ENCODE measurements around the gene LAMP2.

Gene LAMP2

DNA sequence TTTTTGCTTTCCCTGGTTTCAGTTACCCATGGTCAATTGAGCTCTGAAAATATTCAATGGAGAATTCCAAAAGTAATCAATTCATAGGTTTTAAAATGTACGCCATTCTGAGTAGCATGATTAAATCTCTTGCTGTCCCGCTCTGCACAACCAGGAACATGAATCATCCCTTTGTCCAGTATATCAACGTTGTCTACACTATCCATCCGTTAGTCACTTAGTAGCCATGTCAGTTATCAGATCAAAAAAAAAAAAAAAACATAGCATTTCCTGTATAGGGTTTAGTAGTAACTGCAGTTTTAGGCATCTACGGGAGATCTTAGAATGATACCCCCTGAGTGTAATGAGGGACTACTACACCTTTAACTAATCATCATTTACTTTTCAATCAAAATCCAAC lies 15.1 kb downstream of the LAMP2 start:
- DNase-seq: no peak

DNA sequence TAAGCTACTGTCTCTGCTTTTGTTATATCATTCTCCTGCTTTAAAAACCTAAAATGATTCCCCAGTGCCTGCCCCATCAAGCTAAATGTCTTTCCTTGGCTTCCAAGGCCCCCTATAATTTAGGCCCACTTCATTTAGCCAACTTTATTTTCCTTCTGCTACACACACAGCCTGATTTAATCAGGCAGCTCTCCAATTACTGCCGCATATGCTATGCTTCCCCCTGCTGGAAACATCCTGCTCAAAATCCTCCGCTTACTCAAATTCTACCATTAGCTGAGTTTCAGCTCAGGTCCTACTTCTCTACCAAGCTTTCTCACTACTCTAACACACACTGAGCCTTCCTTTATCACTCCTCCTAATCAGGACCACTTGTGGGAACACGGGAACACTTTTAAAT lies 17.0 kb downstream of the LAMP2 start:
- no peak for DNase-seq

GRCh38 chrX:120450163-120450562 lies 18.9 kb downstream of the LAMP2 start:
- DNase-seq: no peak

- DNase-seq: no peak
These were observed 22.6 kb downstream of the LAMP2 start for GRCh38 chrX:120446498-120446897.

DNA sequence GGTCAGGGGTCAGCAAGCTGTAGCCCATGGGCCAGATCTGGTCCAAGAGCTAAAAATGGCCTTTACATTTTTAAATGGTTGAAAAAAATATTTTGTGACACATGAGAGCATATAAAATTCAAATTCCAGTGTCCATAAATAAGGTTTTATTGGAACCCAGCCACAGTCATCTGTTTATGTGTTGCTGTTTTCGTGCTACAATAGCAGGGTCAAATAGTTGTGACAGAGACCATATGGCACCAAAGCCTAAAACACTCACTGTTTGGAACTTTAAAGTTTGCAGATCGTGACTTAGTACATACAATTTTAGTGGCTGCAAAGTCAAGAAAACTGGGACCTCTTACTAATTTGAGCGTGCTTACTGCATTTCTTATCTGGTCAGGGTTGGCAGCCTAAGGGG lies 29.2 kb downstream of the LAMP2 start:
- DNase-seq: no peak

- no peak for DNase-seq
These were observed 39.1 kb downstream of the LAMP2 start for GRCh38 chrX:120429776-120430540.

DNA sequence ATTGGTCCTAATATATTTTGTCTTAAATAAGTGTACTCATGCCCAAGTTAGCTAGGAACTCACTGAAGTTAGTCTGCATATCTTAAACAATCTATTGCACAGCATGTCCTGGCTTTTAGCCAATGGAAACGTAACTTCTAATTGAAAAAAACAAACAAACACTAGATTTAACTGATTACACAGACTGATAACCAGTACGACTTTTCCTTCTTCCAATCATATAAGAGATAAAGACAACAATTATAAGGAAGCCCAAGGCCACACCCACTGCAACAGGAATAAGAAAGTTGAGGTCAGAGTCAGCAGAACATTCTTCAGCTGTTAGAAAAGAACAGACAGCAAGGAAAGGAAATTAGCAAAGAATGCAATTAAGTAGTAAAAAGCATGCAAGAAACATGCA lies 40.8 kb downstream of the LAMP2 start:
- no peak for DNase-seq

- DNase-seq: no peak
These were observed 42.5 kb downstream of the LAMP2 start for GRCh38 chrX:120426599-120426998.

DNA sequence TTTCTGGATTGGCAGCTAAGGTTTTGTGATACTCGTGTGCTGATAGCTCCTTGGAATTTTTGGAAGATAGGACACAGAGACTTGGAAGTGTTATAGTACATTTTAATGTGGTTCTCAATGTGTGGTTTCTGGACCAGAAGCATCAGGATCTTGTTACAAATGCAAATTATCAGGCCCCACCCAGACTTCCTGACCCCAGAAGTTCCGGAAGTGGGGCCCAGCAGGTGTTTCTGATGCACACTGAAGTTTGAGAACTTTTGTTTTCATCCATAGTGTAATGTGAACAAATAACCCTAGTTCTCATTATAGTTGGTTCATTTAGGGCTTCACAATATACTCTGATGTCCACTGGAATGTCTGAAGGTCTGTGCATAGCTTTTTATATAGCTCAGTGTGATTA lies 49.6 kb downstream of the LAMP2 start:
- no peak for DNase-seq

DNA sequence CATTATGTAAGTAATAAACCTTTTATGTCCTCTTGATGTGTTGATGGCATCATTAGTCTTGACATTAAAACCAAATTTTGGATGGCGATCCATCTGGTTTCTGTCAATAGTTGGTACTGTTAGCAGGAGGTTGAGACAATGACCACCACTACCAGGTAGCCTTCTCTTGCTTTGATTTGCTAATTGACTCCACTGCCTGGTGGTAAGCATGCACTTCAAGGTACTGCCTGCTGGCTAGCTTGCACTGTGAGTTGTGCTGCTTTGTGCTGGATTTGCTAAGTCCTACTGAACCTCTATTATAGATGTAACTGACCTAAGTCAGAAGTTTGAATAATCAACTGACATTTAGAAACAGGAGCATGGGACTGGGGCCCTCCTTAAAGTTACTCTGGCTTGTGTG lies 60.9 kb downstream of the LAMP2 start:
- no peak for DNase-seq

- DNase-seq: no peak
These were observed 62.5 kb downstream of the LAMP2 start for GRCh38 chrX:120406638-120407037.

GRCh38 chrX:120402369-120402768 lies 66.7 kb downstream of the LAMP2 start:
- no peak for DNase-seq

GRCh38 chrX:120401301-120401700 lies 67.8 kb downstream of the LAMP2 start:
- no peak for DNase-seq

DNA sequence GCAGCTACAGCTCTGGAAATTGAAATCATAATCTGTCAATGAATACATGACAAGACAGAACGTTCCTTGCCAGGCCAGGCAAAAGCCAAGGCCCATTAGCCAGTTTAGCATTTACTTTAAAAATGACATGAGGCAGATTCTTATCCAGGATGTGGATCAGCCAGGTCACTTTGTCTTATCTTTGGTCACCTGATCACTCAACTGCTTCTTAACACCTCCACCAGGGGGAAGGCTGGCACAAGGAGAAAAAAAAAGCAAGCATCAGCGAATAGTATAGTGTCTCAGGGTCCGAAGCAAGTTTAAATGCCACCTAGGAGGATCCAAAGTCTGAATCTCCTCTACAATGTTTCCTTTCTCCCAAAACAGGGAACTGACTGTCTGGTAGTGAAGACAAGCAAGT lies 88.4 kb downstream of the LAMP2 start:
- no peak for DNase-seq

- DNase-seq: no peak
These were observed 89.0 kb downstream of the LAMP2 start for GRCh38 chrX:120379937-120380681.

DNA sequence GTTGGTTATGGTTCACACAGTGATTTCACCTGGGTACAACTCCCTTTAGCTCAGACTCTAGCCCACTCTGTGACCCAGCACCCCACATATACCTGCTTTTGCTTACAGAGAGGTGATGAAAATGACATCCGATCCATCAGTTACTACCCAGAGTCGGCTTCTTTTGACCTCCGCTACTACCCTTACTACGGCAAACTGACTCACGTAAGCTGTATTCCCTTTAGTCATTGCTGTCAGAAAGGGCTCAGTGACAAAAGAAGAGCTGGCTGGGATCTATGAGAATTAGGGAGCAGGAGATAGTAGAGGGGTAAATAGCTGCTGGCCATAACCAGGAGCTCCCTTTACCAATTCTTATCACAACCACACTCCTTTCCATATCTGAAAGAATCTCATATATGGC lies 90.5 kb downstream of the LAMP2 start:
- DNase-seq: no peak

Measured in stimulated activated CD4-positive, alpha-beta T cell treated with anti-CD3 and anti-CD28 coated beads, Interleukin-4, amount 100 ng/mL, for 1 hour (primary cell).